Measurements from ENCODE around the gene PSMB5. TPM values are rescaled to one million over a fixed set of nuclear protein-coding genes. Genes with fewer than 3 reads are reported as not detected.

The PSMB5 gene
- polyA plus RNA-seq, 1 experiment: 282 TPM

- TF ChIP-seq CTCF (IDR thresholded peaks at IDR 0.05; ENCODE audit: low read depth, low read length): no peak
- POLR2A ChIA-PET: interaction anchor here (1.1 to 1.2 kb wide), 2 partner anchors 44 to 45 kb away, joined by 3 to 4 read pairs; no protein-coding TSS in a partner anchor
- Histone ChIP-seq H3K4me3 (ENCODE audit: low read depth, low read length) (no peak overlapping the region), H3K27ac (ENCODE audit: low read depth, low read length) (no peak overlapping the region), H3K9me3 (ENCODE audit: control insufficient read depth, insufficient read depth, low read length) (peaks cover 3% of the 10 kb centered on the region; the same call in 1 of the 2 replicates), H3K27me3 (ENCODE audit: control insufficient read depth, insufficient read depth, low read length) (no peaks in the 10 kb centered on the region)
- CTCF ChIA-PET: interaction anchor here (2.4 to 12.0 kb wide), 2 partner anchors 17 to 64 kb away, joined by 9 to 262 read pairs; no protein-coding TSS in a partner anchor
- DNase-seq (ENCODE audit: low read depth, low spot score): no peak
Measured at GRCh38 chr14:23051141-23052057, 16.7 kb upstream of the PSMB5 start.

- no peak for TF ChIP-seq CTCF (IDR thresholded peaks at IDR 0.05; ENCODE audit: low read depth, low read length)
- POLR2A ChIA-PET: no interaction called here
- no peak for DNase-seq (ENCODE audit: low read depth, low spot score)
- no peak overlapping the region for H3K27ac ChIP-seq (ENCODE audit: low read depth, low read length)
- H3K4me3 ChIP-seq (ENCODE audit: low read depth, low read length): no peak overlapping the region
- no peaks in the 10 kb centered on the region for H3K27me3 ChIP-seq (ENCODE audit: control insufficient read depth, insufficient read depth, low read length)
- CTCF ChIA-PET: interaction anchor here (0.8 to 2.0 kb wide), 5 partner anchors 9 to 63 kb away, joined by 3 to 7 read pairs (median 4); partner anchors contain the start of gene CDH24
- peaks cover 3% of the 10 kb centered on the region; the same call in 1 of the 2 replicates for H3K9me3 ChIP-seq (ENCODE audit: control insufficient read depth, insufficient read depth, low read length)
Measured at GRCh38 chr14:23049011-23049410, 14.3 kb upstream of the PSMB5 start.

- Histone ChIP-seq H3K4me3 (ENCODE audit: low read depth, low read length) (no peak overlapping the region), H3K9me3 (ENCODE audit: control insufficient read depth, insufficient read depth, low read length) (peaks cover 3% of the 10 kb centered on the region; the same call in 1 of the 2 replicates), H3K27ac (ENCODE audit: low read depth, low read length) (no peak overlapping the region), H3K27me3 (ENCODE audit: control insufficient read depth, insufficient read depth, low read length) (no peaks in the 10 kb centered on the region)
- ChIA-PET POLR2A (no interaction called here), CTCF (interaction anchor here (1.2 to 2.2 kb wide), 7 partner anchors 8 to 62 kb away, joined by 4 to 9 read pairs (median 7); partner anchors contain the start of gene CDH24)
- no peak for TF ChIP-seq CTCF (IDR thresholded peaks at IDR 0.05; ENCODE audit: low read depth, low read length)
- DNase-seq (ENCODE audit: low read depth, low spot score): no peak
Measured at GRCh38 chr14:23047751-23048693, 13.3 kb upstream of the PSMB5 start.

- Histone ChIP-seq H3K27me3 (ENCODE audit: control insufficient read depth, insufficient read depth, low read length) (no peaks in the 10 kb centered on the region), H3K4me3 (ENCODE audit: low read depth, low read length) (no peak overlapping the region), H3K9me3 (ENCODE audit: control insufficient read depth, insufficient read depth, low read length) (peaks cover 3% of the 10 kb centered on the region; the same call in 1 of the 2 replicates), H3K27ac (ENCODE audit: low read depth, low read length) (no peak overlapping the region)
- no peak for TF ChIP-seq CTCF (IDR thresholded peaks at IDR 0.05; ENCODE audit: low read depth, low read length)
- ChIA-PET CTCF (interaction anchor here (0.7 to 2.2 kb wide), 5 partner anchors 9 to 61 kb away, joined by 3 to 9 read pairs (median 8); no protein-coding TSS in a partner anchor), POLR2A (interaction anchor here (0.8 kb wide), 1 partner anchor 9 kb away, joined by 3 read pairs; no protein-coding TSS in a partner anchor)
- DNase-seq (ENCODE audit: low read depth, low spot score): no peak
Measured at GRCh38 chr14:23047034-23047634, 12.4 kb upstream of the PSMB5 start.

All from AG04450 (cell line).